Aorta (tissue), 5 donors: ENCODE measurements around the gene KDM2B. TPM values are rescaled to one million over a fixed set of nuclear protein-coding genes. Genes with fewer than 3 reads are reported as not detected.

Experiments used
- ATAC-seq: fragments of 200-7000 bp; cut with Tn5 transposase; one replicate; pipeline ENCODE4 v1.9.1; 2022; ENCODE audit warnings: moderate library complexity; ENCODE audit not compliant: low FRiP score
- DNase-seq, 2 donors: peaks; one replicate each; pipeline ENCODE4 v3.0.0-alpha.2; 2020
- H3K27ac ChIP-seq, 2 donors: one replicate each; pipeline ENCODE4 v1.5.1; 2013; ENCODE audit warnings: low read length in 2 of 2, mild to moderate bottlenecking in 2 of 2, moderate library complexity in 2 of 2, control low read depth in 1 of 2, inconsistent platforms in 1 of 2, low read depth in 1 of 2
- H3K27me3 ChIP-seq, 2 donors: one replicate each; pipeline ENCODE4 v1.6.1; 2013; ENCODE audit warnings: control low read depth in 1 of 2, low read length in 1 of 2, mild to moderate bottlenecking in 1 of 2, moderate library complexity in 1 of 2; ENCODE audit not compliant: insufficient read depth in 2 of 2, control insufficient read depth in 1 of 2
- H3K36me3 ChIP-seq, 2 donors: one replicate each; pipeline ENCODE4 v1.6.1; 2013; ENCODE audit warnings: control low read depth in 1 of 2, low read length in 1 of 2, mild to moderate bottlenecking in 1 of 2; ENCODE audit not compliant: insufficient read depth in 2 of 2, control insufficient read depth in 1 of 2
- H3K4me1 ChIP-seq, 2 donors: one replicate each; pipeline ENCODE4 v1.6.1; 2013; ENCODE audit warnings: low read length in 2 of 2, control low read depth in 1 of 2, mild to moderate bottlenecking in 1 of 2, moderate library complexity in 1 of 2; ENCODE audit not compliant: insufficient read depth in 2 of 2, control insufficient read depth in 1 of 2
- H3K4me3 ChIP-seq, 2 donors: one replicate each; pipeline ENCODE4 v1.5.1; 2013; ENCODE audit warnings: low read length in 2 of 2, control low read depth in 1 of 2, mild to moderate bottlenecking in 1 of 2
- H3K9me3 ChIP-seq: one replicate; pipeline ENCODE4 v1.6.1; 2013; ENCODE audit warnings: mild to moderate bottlenecking, low read length; ENCODE audit not compliant: control insufficient read depth
- WGBS, 2 donors: extraction: QIAGEN DNeasy Blood & Tissue Kit; methylation state at CpG; one replicate each; pipeline ENCODE4 v1.1.7; 2013; 5-methylcytosine and 5-hydroxymethylcytosine counted together
- intact Hi-C, 2 donors: fragments of 100-400 bp; cut with DNase I; formaldehyde crosslinking; loops; one replicate each; pipeline versions ENCODE4 v1.14.2 to v1.15.0; 2022
- polyA plus RNA-seq, 2 donors: library from polyadenylated mRNA; stranded (reverse); fragments of 200-250 nt; gene quantifications; one replicate each; pipeline ENCODE4 v1.2.3, GENCODE V29; 2013
- total RNA-seq, 2 donors: library from RNA; stranded (reverse); fragmentation: NEBNext Ultra II Directional; extraction: Animal tissue kit (Norgen Biotek cat#: 25700); gene quantifications; one replicate each; pipeline ENCODE4 v1.2.1, GENCODE V29; 2021
- donor health status: healthy with polysubstance abuse.
- donor health status: Bipolar disorder and iron deficiency.
- donor health status: DM: no; HTN: no; CAD: no.
- donor health status: DM: no; HTN: no; CAD: no.
- donor health status: DM: yes; HTN: yes; CAD: no.

KDM2B gene
- total and polyA plus RNA-seq, 4 donors, result 8.0 to 28.0 (median 14.3) TPM

DNA sequence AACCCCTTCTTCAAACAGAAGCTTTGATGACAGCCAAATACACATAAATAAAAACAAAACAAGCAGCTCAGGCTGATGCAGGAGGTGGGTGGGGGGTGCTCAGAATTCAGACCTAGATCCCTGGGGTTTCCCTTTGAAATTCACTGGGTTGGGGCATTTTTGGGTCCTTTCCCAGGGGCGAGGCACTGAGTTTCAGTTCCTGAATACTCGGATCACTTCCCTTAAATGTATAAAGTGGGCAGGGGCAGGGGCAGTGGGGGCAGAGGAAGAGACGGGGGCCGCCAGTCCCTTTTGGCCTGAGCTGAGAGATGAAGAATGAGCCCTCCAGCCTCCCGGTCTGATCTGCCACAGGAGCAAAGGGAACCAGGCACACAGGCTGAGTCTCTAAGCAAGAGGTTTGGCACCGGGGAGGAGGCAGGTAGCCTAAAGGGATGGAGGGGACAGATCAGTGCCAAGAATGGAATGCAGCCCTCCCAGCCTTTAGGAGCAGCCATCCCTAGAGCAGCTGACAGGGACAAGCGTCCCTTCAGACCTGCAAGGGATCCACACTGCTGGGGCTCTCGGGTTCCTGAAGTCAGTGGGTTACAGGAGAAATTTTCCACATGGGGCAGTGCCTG is 20.3 kb downstream of the KDM2B start:
- 90% methylated on average over 8 of the region's 8 CpGs for WGBS, 2 donors
- DNase-seq (peak in 1 of 2 donors; percentile 56), ATAC-seq (no peak)
- Histone ChIP-seq H3K27ac (no peak overlapping the region), H3K4me1 (no peaks in the 10 kb centered on the region), H3K36me3 (no peaks in the 10 kb centered on the region), H3K9me3 (no peaks in the 10 kb centered on the region), H3K27me3 (no peaks in the 10 kb centered on the region), H3K4me3 (no peak overlapping the region)
- intact Hi-C loops, result no loop called here

DNA sequence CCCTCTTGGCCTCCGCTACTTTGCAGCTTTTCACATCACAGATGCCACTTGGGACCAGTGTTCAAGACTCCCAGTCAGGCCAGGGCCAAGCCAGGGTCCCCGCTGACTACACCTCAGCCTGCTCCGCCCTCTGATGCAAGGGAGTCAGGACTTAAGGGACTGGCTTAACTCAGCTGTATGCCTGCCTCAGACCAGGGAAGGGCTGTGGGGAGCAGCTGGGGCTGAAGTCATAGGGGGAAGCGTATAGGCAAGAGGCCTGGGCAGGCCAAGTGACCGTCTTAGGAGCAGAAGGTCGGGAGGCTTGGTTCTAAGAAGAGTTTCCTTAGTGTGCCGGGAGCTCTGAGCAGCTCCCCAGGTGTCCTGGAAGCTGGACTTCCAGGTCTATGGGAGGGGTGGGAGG is 21.9 kb downstream of the KDM2B start:
- no peaks in the 10 kb centered on the region for H3K4me1 ChIP-seq
- WGBS, 2 donors, result 96 to 97% methylated on average over 7 of the region's 7 CpGs
- no peaks in the 10 kb centered on the region for H3K9me3 ChIP-seq
- intact Hi-C loops, result no loop called here
- no peak for DNase-seq
- H3K4me3 ChIP-seq, result no peak overlapping the region
- ATAC-seq, result no peak
- no peak overlapping the region for H3K27ac ChIP-seq
- no peaks in the 10 kb centered on the region for H3K36me3 ChIP-seq
- H3K27me3 ChIP-seq, result no peaks in the 10 kb centered on the region

DNA sequence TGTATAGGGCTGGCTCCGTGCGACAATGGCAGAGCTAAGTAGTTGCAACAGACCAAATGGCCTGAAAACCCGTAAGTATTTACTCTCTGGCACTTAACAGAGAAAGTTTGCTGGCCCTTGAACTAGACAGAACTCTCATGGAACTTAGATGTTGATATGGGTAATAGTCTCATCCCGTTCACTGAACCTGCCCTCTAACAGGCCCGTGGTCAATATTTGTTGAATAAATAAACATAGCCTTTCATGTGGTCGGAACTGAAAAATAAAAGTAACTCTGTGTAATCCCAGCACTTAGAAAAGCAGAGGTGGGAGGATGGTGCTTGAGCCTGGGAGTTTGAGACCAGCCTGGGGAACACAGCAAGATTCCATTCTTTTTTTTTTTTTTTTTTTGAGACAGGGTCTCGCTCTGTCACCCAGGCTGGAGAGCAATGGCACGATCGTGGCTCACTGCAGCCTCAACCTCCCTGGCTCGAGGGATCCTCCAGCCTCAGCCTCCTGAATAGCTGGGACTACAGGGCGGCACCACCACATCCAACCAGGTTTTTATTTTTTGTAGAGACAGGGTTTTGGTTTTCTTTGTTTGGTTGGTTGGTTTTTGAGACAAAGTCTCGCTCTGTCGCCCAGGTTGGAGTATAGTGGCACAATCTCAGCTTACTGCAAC is 29.7 kb downstream of the KDM2B start:
- H3K4me3 ChIP-seq, result no peak overlapping the region
- H3K9me3 ChIP-seq, result no peaks in the 10 kb centered on the region
- intact Hi-C loops, result loop anchor here (5.0 kb wide), 2 partner anchors 76 to 131 kb away; partner anchors contain the start of gene ORAI1 (in 1 of the 2)
- H3K27me3 ChIP-seq, result no peaks in the 10 kb centered on the region
- peaks cover 0 to 1% of the 10 kb centered on the region in 2 donors for H3K36me3 ChIP-seq
- no peaks in the 10 kb centered on the region for H3K4me1 ChIP-seq
- no peak overlapping the region for H3K27ac ChIP-seq
- DNase-seq (no peak), ATAC-seq (no peak)
- WGBS, 2 donors, result 85 to 94% methylated on average over 13 of the region's 13 CpGs

DNA sequence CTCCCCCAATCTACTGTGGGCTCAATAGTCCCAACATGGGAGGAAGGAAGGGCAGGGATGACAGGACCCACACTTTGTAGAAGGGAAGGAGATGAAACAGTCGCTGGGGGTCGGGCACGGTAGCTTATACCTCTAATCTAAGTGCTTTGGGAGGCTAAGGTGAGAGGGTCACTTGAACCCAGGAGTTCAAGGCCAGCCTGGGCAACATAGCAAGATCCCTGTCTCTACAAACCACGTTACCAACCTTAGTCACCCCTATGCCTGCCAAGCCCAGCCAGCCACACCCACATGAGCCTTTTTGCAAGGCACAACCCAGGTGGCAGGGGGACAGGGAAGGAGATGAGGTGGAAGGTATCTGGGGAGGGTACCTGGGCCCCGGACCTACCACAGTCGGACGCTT is 31.7 kb downstream of the KDM2B start:
- DNase-seq (no peak), ATAC-seq (no peak)
- intact Hi-C loops, result no loop called here
- H3K4me1 ChIP-seq, result no peaks in the 10 kb centered on the region
- no peaks in the 10 kb centered on the region for H3K27me3 ChIP-seq
- peaks cover 0 to 1% of the 10 kb centered on the region in 2 donors for H3K36me3 ChIP-seq
- H3K9me3 ChIP-seq, result no peaks in the 10 kb centered on the region
- 94 to 95% methylated on average over 7 of the region's 7 CpGs for WGBS, 2 donors
- no peak overlapping the region for H3K27ac ChIP-seq
- H3K4me3 ChIP-seq, result no peak overlapping the region

DNA sequence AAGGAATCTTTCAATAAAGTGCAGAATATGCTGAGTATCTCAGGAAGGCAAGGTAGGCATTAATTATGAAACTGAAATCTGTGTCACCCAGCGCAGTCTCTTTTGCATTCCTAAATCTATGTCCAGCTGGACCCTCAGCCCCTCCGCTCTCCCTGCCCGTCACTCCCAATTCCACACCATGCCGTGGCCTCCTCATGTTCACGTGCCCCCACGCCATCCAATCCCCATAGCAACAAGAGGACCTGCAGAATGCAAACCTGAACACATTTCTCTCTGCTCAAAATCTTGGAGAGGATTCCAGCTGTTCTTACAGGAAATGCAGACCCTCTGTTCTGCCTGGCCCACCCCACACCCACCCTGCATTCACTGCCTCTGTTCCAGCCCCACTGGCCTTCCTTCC is 35.3 kb downstream of the KDM2B start:
- peaks cover 0 to 1% of the 10 kb centered on the region in 2 donors for H3K36me3 ChIP-seq
- 94 to 96% methylated on average over 6 of the region's 6 CpGs for WGBS, 2 donors
- intact Hi-C loops, result no loop called here
- no peaks in the 10 kb centered on the region for H3K9me3 ChIP-seq
- no peak for DNase-seq
- no peaks in the 10 kb centered on the region for H3K27me3 ChIP-seq
- no peak overlapping the region for H3K27ac ChIP-seq
- H3K4me1 ChIP-seq, result no peaks in the 10 kb centered on the region
- no peak overlapping the region for H3K4me3 ChIP-seq
- ATAC-seq, result no peak

DNA sequence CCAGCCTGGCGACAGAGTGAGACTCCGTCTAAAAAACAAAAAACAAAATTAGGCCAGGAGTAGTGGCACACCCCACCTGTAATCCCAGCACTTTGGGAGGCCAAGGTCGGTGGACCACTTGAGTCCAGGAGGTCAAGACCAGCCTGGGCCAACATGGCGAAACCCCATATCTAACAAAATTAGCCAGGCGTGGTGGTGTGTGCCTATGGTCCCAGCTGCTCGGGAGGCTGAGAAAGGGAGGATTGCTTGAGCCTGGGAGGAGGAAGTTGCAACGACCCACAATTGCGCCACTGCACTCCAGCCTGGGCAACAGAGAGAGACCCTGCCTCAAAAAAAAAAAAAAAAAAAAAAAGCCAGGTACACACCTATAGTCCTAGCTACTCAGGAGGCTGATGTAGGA is 37.0 kb downstream of the KDM2B start:
- no peaks in the 10 kb centered on the region for H3K4me1 ChIP-seq
- no peak overlapping the region for H3K4me3 ChIP-seq
- H3K9me3 ChIP-seq, result no peaks in the 10 kb centered on the region
- 93 to 95% methylated on average over 8 of the region's 8 CpGs for WGBS, 2 donors
- no peak overlapping the region for H3K27ac ChIP-seq
- ATAC-seq (no peak), DNase-seq (no peak)
- intact Hi-C loops, result no loop called here
- H3K27me3 ChIP-seq, result no peaks in the 10 kb centered on the region
- peaks cover 0 to 1% of the 10 kb centered on the region in 2 donors for H3K36me3 ChIP-seq

DNA sequence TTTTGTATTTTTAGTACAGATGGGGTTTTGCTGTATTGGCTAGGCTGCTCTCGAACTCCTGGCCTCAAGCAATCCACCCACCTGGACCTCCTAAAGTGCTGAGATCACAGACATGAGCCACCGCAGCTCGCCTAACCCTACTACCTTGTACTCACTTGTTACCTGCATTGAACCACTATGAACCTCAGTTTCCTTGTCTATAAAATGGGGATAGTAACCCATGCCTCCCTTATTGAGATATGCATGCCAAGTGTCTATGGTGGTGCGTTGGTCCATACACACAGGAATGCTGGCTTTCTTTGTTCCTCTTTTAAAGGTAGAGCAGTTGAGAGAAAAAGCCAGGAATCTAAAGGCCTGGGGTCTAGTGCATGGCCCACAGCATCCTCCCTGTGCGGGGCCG is 40.9 kb downstream of the KDM2B start:
- H3K9me3 ChIP-seq, result no peaks in the 10 kb centered on the region
- intact Hi-C loops, result no loop called here
- DNase-seq (no peak), ATAC-seq (no peak)
- H3K36me3 ChIP-seq, result no peaks in the 10 kb centered on the region
- 95 to 96% methylated on average over 6 of the region's 6 CpGs for WGBS, 2 donors
- H3K4me1 ChIP-seq, result no peaks in the 10 kb centered on the region
- H3K27me3 ChIP-seq, result no peaks in the 10 kb centered on the region
- H3K27ac ChIP-seq, result no peak overlapping the region
- H3K4me3 ChIP-seq, result no peak overlapping the region

DNA sequence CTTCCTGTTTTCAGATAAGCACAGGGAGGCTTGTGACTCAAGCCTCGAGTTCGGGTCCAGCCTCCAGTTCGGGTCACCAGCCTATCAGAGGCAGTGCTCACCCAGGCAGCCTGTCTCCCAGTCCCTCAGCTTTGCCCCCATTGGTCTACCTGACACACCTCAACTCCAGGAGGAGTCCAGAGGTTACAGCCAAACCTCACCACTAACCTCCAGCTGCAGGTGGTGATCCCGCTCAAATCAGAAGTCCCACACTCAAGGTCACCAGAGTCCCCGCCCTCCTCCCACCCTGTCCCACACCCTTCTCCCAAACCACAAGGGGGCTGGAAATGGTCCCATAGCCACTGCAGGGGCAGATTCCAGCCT is 42.1 kb downstream of the KDM2B start:
- ATAC-seq, result no peak
- no peak for DNase-seq
- no peaks in the 10 kb centered on the region for H3K9me3 ChIP-seq
- no peak overlapping the region for H3K4me3 ChIP-seq
- 62 to 63% methylated on average over 5 of the region's 5 CpGs for WGBS, 2 donors
- intact Hi-C loops, result no loop called here
- H3K27me3 ChIP-seq, result no peaks in the 10 kb centered on the region
- no peaks in the 10 kb centered on the region for H3K36me3 ChIP-seq
- no peak overlapping the region for H3K27ac ChIP-seq
- no peaks in the 10 kb centered on the region for H3K4me1 ChIP-seq
